Measurements from ENCODE around the gene LEP. TPM values are rescaled to one million over a fixed set of nuclear protein-coding genes. Genes with fewer than 3 reads are reported as not detected.
A peak's percentile ranks its signal among the peaks of the same experiment; 100 is the strongest.
"Not testable (repeated sequence)": the region's sequence is repeated elsewhere in the genome, so short reads cannot be mapped to it uniquely, and the experiment has no call there.

The LEP gene
- total RNA-seq, 2 experiments from 2014 or later = not detected

GRCh38 chr7:128281605-128282380, 40.7 kb downstream of the LEP start:
- H3K36me3 Mint-ChIP-seq (ENCODE audit: low read depth) = peaks cover 13% of the 10 kb centered on the region
- peaks cover 11% of the 10 kb centered on the region for H3K9me3 Mint-ChIP-seq (ENCODE audit: insufficient read depth)
- no peak overlapping the region for H3K27ac Mint-ChIP-seq
- no peaks in the 10 kb centered on the region for H3K27me3 Mint-ChIP-seq (ENCODE audit: low read depth)
- ChIA-PET POLR2A (no interaction called here), CTCF (no interaction called here)
- ATAC-seq (no peak), DNase-seq (no peak)
- no peaks in the 10 kb centered on the region for H3K4me1 Mint-ChIP-seq (ENCODE audit: low read depth)
- H3K4me3 Mint-ChIP-seq = no peak overlapping the region

DNA sequence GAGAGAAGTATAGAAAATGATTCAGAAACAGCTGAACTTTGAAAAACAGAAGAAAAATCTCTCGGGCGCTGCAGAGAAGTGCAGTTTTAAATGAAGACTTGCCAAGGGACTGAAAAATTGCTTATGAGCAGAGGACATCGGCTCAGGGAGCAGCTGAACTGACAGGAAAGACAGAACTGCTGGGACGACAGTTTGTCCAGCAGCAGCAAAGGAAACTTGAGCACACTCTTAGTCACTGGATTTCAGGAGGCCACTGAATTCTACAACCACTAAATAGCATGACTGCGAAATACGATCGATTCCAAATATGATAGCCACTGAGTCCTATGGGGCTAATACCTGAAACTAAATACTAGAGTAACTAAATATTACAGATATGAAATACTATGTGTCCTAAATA, 43.0 kb downstream of the LEP start:
- no peaks in the 10 kb centered on the region for H3K4me1 Mint-ChIP-seq (ENCODE audit: low read depth)
- DNase-seq = no peak
- ChIA-PET CTCF (no interaction called here), POLR2A (no interaction called here)
- H3K27me3 Mint-ChIP-seq (ENCODE audit: low read depth) = no peaks in the 10 kb centered on the region
- ATAC-seq = no peak
- peaks cover 11% of the 10 kb centered on the region for H3K9me3 Mint-ChIP-seq (ENCODE audit: insufficient read depth)
- no peak overlapping the region for H3K4me3 Mint-ChIP-seq
- H3K27ac Mint-ChIP-seq = no peak overlapping the region
- H3K36me3 Mint-ChIP-seq (ENCODE audit: low read depth) = peaks cover 14% of the 10 kb centered on the region

GRCh38 chr7:128287556-128287955, 46.5 kb downstream of the LEP start:
- ChIA-PET POLR2A (no interaction called here), CTCF (interaction anchor here (1.1 kb wide), 1 partner anchor 9 kb away, joined by 3 read pairs; no protein-coding TSS in a partner anchor)
- Mint-ChIP-seq H3K36me3 (ENCODE audit: low read depth) (peaks cover 8% of the 10 kb centered on the region), H3K4me3 (no peak overlapping the region), H3K9me3 (ENCODE audit: insufficient read depth) (peaks cover 3% of the 10 kb centered on the region), H3K4me1 (ENCODE audit: low read depth) (no peaks in the 10 kb centered on the region), H3K27me3 (ENCODE audit: low read depth) (no peaks in the 10 kb centered on the region), H3K27ac (no peak overlapping the region)
- no peak for DNase-seq
- no peak for ATAC-seq

DNA sequence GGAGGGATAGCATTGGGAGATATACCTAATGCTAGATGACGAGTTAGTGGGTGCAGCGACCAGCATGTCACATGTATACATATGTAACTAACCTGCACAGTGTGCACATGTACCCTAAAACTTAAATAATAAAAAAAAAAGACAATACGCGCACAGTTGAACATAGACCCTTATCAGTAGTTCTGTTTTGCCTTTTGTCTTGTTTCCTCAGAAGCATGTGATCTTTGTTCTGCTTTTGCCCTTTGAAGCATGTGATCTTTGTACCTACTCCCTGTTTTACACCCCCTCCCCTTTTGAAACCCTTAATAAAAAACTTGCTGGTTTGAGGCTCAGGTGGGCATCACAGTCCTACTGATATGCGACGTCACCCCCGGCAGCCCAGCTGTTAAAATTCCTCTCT, 56.9 kb downstream of the LEP start:
- H3K27ac Mint-ChIP-seq; H3K27me3 Mint-ChIP-seq (ENCODE audit: low read depth); CTCF ChIA-PET; H3K9me3 Mint-ChIP-seq (ENCODE audit: insufficient read depth); DNase-seq; H3K36me3 Mint-ChIP-seq (ENCODE audit: low read depth); POLR2A ChIA-PET; H3K4me3 Mint-ChIP-seq; H3K4me1 Mint-ChIP-seq (ENCODE audit: low read depth); ATAC-seq: not testable (repeated sequence)

DNA sequence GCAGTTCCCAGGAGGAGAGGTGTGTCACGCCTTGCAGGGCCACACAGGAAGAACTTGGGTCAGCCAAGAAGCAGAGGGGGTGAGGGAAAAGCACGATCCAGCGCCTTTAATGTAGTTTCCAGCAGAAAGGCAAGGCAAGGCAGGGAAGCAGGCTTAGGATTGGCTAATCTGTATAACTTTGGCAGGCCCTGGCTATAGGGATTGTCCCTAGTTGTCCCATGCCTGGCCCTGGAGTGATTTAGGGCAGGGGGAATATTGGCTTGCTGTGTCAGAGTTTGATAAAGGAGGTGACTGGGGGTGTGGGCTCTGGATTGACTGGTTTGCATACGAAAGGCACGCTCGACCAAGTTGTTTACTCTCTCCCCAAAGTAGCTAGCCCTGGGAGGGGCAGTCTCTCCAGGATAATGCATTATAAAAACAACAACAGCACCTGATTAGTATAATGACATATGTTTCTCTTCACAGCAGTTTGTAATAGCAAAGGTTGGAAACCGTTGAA, 58.1 kb downstream of the LEP start:
- Mint-ChIP-seq H3K27ac (no peak overlapping the region), H3K9me3 (ENCODE audit: insufficient read depth) (no peaks in the 10 kb centered on the region), H3K36me3 (ENCODE audit: low read depth) (peaks cover 8% of the 10 kb centered on the region), H3K27me3 (ENCODE audit: low read depth) (no peaks in the 10 kb centered on the region), H3K4me3 (no peak overlapping the region), H3K4me1 (ENCODE audit: low read depth) (no peaks in the 10 kb centered on the region)
- DNase-seq = no peak
- no peak for ATAC-seq
- POLR2A ChIA-PET = interaction anchor here (0.6 kb wide), 1 partner anchor 1049 kb away, joined by 3 read pairs; no protein-coding TSS in a partner anchor
- CTCF ChIA-PET = no interaction called here

- Mint-ChIP-seq H3K4me3 (no peak overlapping the region), H3K9me3 (ENCODE audit: insufficient read depth) (no peaks in the 10 kb centered on the region), H3K27me3 (ENCODE audit: low read depth) (no peaks in the 10 kb centered on the region), H3K4me1 (ENCODE audit: low read depth) (no peaks in the 10 kb centered on the region), H3K36me3 (ENCODE audit: low read depth) (peaks cover 29% of the 10 kb centered on the region), H3K27ac (no peak overlapping the region)
- no peak for DNase-seq
- CTCF ChIA-PET = interaction anchor here (1.4 kb wide), 1 partner anchor 19 kb away, joined by 5 read pairs; no protein-coding TSS in a partner anchor
- POLR2A ChIA-PET = no interaction called here
- no peak for ATAC-seq
Measured at GRCh38 chr7:128302139-128302538, 61.1 kb downstream of the LEP start.

GRCh38 chr7:128303133-128303532, 62.1 kb downstream of the LEP start:
- Mint-ChIP-seq H3K4me3 (no peak overlapping the region), H3K27ac (no peak overlapping the region), H3K4me1 (ENCODE audit: low read depth) (no peaks in the 10 kb centered on the region), H3K9me3 (ENCODE audit: insufficient read depth) (no peaks in the 10 kb centered on the region), H3K27me3 (ENCODE audit: low read depth) (no peaks in the 10 kb centered on the region), H3K36me3 (ENCODE audit: low read depth) (peaks cover 34% of the 10 kb centered on the region)
- DNase-seq (no peak), ATAC-seq (no peak)
- ChIA-PET CTCF (interaction anchor here (1.4 kb wide), 1 partner anchor 18 kb away, joined by 5 read pairs; no protein-coding TSS in a partner anchor), POLR2A (interaction anchor here (0.7 kb wide), 1 partner anchor 13 kb away, joined by 3 read pairs; no protein-coding TSS in a partner anchor)

GRCh38 chr7:128303643-128304042, 62.6 kb downstream of the LEP start:
- ChIA-PET CTCF (no interaction called here), POLR2A (interaction anchor here (0.7 kb wide), 1 partner anchor 12 kb away, joined by 3 read pairs; no protein-coding TSS in a partner anchor)
- H3K27ac Mint-ChIP-seq = no peak overlapping the region
- DNase-seq = no peak
- ATAC-seq = no peak
- peaks cover 39% of the 10 kb centered on the region for H3K36me3 Mint-ChIP-seq (ENCODE audit: low read depth)
- no peak overlapping the region for H3K4me3 Mint-ChIP-seq
- no peaks in the 10 kb centered on the region for H3K9me3 Mint-ChIP-seq (ENCODE audit: insufficient read depth)
- no peaks in the 10 kb centered on the region for H3K27me3 Mint-ChIP-seq (ENCODE audit: low read depth)
- no peaks in the 10 kb centered on the region for H3K4me1 Mint-ChIP-seq (ENCODE audit: low read depth)

DNA sequence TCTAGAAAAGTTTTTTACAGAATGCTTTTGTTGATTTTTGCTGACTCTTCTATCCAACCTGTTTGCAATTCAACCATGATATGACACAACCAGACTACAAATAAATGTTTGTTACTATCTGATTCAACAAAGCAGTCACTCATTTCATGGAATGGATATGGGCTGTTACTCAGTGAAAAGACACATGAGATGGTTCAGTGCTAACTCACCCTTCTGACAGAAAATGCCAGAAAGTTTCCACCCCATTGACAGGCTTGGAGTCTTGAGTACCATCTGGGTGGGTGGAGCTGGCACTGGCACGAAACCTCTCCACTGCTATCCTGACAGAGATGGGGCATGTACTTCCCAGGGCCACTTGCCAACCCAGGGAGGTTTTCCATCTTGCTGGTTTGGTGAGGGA, 63.1 kb downstream of the LEP start:
- no peak overlapping the region for H3K4me3 Mint-ChIP-seq
- no peak for DNase-seq
- H3K27me3 Mint-ChIP-seq (ENCODE audit: low read depth) = no peaks in the 10 kb centered on the region
- H3K4me1 Mint-ChIP-seq (ENCODE audit: low read depth) = no peaks in the 10 kb centered on the region
- no peaks in the 10 kb centered on the region for H3K9me3 Mint-ChIP-seq (ENCODE audit: insufficient read depth)
- ChIA-PET POLR2A (no interaction called here), CTCF (no interaction called here)
- peak overlapping the region; percentile 20 for H3K27ac Mint-ChIP-seq
- ATAC-seq = no peak
- peaks cover 42% of the 10 kb centered on the region for H3K36me3 Mint-ChIP-seq (ENCODE audit: low read depth)

DNA sequence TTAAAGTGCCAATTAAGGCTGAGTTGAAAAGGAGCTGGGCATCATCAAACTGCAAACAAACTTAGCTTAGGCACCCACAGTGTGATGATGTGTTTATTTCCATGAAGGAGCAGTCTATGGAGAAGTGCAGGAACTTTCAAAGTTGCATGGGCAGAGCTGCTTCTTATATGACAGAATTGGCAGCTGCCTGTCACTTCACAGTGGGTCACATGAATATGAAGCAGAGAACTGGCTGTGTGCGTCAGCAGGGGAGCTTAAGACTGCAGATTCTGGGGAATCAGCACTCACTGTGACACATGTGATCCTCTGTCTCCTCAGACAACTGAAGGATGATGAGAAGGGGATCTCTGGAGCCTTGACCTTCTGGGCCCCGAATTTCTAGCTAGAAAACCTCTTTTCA, 66.0 kb downstream of the LEP start:
- H3K27me3 Mint-ChIP-seq (ENCODE audit: low read depth) = no peaks in the 10 kb centered on the region
- ATAC-seq = no peak
- no peak overlapping the region for H3K27ac Mint-ChIP-seq
- peaks cover 58% of the 10 kb centered on the region for H3K36me3 Mint-ChIP-seq (ENCODE audit: low read depth)
- ChIA-PET POLR2A (no interaction called here), CTCF (interaction anchor here (0.8 to 2.6 kb wide), 2 partner anchors 15 to 55 kb away, joined by 3 to 12 read pairs; no protein-coding TSS in a partner anchor)
- no peak overlapping the region for H3K4me3 Mint-ChIP-seq
- H3K9me3 Mint-ChIP-seq (ENCODE audit: insufficient read depth) = no peaks in the 10 kb centered on the region
- no peak for DNase-seq
- H3K4me1 Mint-ChIP-seq (ENCODE audit: low read depth) = no peaks in the 10 kb centered on the region
